Thyroid gland (tissue), 4 donors: ENCODE measurements around the gene PLXNA4.

ENCODE experiments used
- POLR2A ChIP-seq, 2 donors: fragments of 450-650 bp; IDR thresholded peaks; one replicate each; pipeline ENCODE4 v1.6.1; 2017; ENCODE audit warnings: antibody characterized with exemption in 2 of 2, mild to moderate bottlenecking in 2 of 2, moderate library complexity in 1 of 2
- TF ChIP-seq, protein P1 (sequence below), 6 experiments: fragments of 200-600 bp in 3 of 6; fragments of 450-650 bp in 3 of 6; sonication (generic) in 3 of 6; IDR thresholded peaks; one replicate each; pipeline ENCODE4 v1.5.1; 2016 to 2019; ENCODE audit warnings: antibody characterized with exemption in 6 of 6, mild to moderate bottlenecking in 2 of 6, inconsistent platforms in 1 of 6, moderate library complexity in 1 of 6

DNA sequence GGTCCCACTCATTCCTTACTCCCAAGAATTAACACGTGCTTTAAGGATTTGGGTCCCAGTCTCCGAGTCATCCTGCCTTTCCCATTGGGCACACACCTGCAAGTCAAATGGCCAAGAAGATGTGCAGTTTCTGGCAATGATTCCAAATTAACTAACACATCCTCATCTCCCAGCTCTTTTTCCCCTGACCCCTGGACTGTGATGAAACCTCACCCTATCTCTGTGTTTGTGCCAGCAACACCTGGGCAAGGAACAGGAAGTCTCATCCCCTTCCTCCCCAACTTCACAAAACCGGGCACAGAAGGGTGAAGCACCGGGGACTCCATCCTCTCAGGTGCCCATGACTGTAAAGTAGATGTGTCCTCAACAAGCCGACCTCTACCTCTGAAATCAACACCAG lies 54.8 kb downstream of the PLXNA4 start:
- TF ChIP-seq POLR2A (IDR thresholded peaks at IDR 0.05) = no peak
- TF ChIP-seq, protein P1, sequence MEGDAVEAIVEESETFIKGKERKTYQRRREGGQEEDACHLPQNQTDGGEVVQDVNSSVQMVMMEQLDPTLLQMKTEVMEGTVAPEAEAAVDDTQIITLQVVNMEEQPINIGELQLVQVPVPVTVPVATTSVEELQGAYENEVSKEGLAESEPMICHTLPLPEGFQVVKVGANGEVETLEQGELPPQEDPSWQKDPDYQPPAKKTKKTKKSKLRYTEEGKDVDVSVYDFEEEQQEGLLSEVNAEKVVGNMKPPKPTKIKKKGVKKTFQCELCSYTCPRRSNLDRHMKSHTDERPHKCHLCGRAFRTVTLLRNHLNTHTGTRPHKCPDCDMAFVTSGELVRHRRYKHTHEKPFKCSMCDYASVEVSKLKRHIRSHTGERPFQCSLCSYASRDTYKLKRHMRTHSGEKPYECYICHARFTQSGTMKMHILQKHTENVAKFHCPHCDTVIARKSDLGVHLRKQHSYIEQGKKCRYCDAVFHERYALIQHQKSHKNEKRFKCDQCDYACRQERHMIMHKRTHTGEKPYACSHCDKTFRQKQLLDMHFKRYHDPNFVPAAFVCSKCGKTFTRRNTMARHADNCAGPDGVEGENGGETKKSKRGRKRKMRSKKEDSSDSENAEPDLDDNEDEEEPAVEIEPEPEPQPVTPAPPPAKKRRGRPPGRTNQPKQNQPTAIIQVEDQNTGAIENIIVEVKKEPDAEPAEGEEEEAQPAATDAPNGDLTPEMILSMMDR (IDR thresholded peaks at IDR 0.05) = no peak
